Measurements from ENCODE around the gene IZUMO4.

IZUMO4 gene

GRCh38 chr19:2058570-2059421 lies 37.9 kb upstream of the IZUMO4 start:
- no peak for DNase-seq (ENCODE audit: low read depth in 2 of 3, low spot score in 1 of 3)

- no peak for DNase-seq (ENCODE audit: low read depth in 2 of 3, low spot score in 1 of 3)
Observed at GRCh38 chr19:2059422-2060201, 37.1 kb upstream of the IZUMO4 start.

GRCh38 chr19:2060884-2061494 lies 35.7 kb upstream of the IZUMO4 start:
- DNase-seq (ENCODE audit: low read depth in 2 of 3, low spot score in 1 of 3) = no peak

- DNase-seq (ENCODE audit: low read depth in 2 of 3, low spot score in 1 of 3) = peak; percentile 98 to 99 (median 98)
Observed at GRCh38 chr19:2061495-2062388, 35.0 kb upstream of the IZUMO4 start.

GRCh38 chr19:2062389-2062729 lies 34.4 kb upstream of the IZUMO4 start:
- no peak for DNase-seq (ENCODE audit: low read depth in 2 of 3, low spot score in 1 of 3)

GRCh38 chr19:2062770-2063169 lies 33.9 kb upstream of the IZUMO4 start:
- no peak for DNase-seq (ENCODE audit: low read depth in 2 of 3, low spot score in 1 of 3)

- DNase-seq (ENCODE audit: low read depth in 2 of 3, low spot score in 1 of 3) = no peak
Observed at GRCh38 chr19:2063824-2064223, 32.9 kb upstream of the IZUMO4 start.

- no peak for DNase-seq (ENCODE audit: low read depth in 2 of 3, low spot score in 1 of 3)
Observed at GRCh38 chr19:2064395-2064787, 32.3 kb upstream of the IZUMO4 start.

GRCh38 chr19:2064788-2065524 lies 31.8 kb upstream of the IZUMO4 start:
- DNase-seq (ENCODE audit: low read depth in 2 of 3, low spot score in 1 of 3) = no peak

- no peak for DNase-seq (ENCODE audit: low read depth in 2 of 3, low spot score in 1 of 3)
Observed at GRCh38 chr19:2070436-2070827, 26.3 kb upstream of the IZUMO4 start.

GRCh38 chr19:2070986-2071673 lies 25.6 kb upstream of the IZUMO4 start:
- DNase-seq (ENCODE audit: low read depth in 2 of 3, low spot score in 1 of 3) = no peak

GRCh38 chr19:2072757-2073551 lies 23.8 kb upstream of the IZUMO4 start:
- no peak for DNase-seq (ENCODE audit: low read depth in 2 of 3, low spot score in 1 of 3)

GRCh38 chr19:2076526-2076944 lies 20.2 kb upstream of the IZUMO4 start:
- DNase-seq (ENCODE audit: low read depth in 2 of 3, low spot score in 1 of 3) = no peak

- no peak for DNase-seq (ENCODE audit: low read depth in 2 of 3, low spot score in 1 of 3)
Observed at GRCh38 chr19:2077398-2077797, 19.3 kb upstream of the IZUMO4 start.

- DNase-seq (ENCODE audit: low read depth in 2 of 3, low spot score in 1 of 3) = no peak
Observed at GRCh38 chr19:2077833-2078619, 18.7 kb upstream of the IZUMO4 start.

- DNase-seq (ENCODE audit: low read depth in 2 of 3, low spot score in 1 of 3) = no peak
Observed at GRCh38 chr19:2079076-2079864, 17.4 kb upstream of the IZUMO4 start.

GRCh38 chr19:2079865-2080301 lies 16.8 kb upstream of the IZUMO4 start:
- DNase-seq (ENCODE audit: low read depth in 2 of 3, low spot score in 1 of 3) = no peak
